Neural cell (in vitro differentiated cells): ENCODE data around the gene PRMT3. TPM values are rescaled to one million over a fixed set of nuclear protein-coding genes. Genes with fewer than 3 reads are reported as not detected.

ENCODE experiments used
- H2AFZ ChIP-seq: fragments of 200-600, 300-800 bp; sonication (generic), shearing (Covaris generic); 2 replicates; pipeline ENCODE4 v1.6.0; 2014; ENCODE audit warnings: low read depth, mild to moderate bottlenecking, antibody characterized with exemption, low read length, moderate library complexity
- H3F3A ChIP-seq: fragments of 200-600 bp; shearing (Covaris generic); 2 replicates; pipeline ENCODE4 v1.6.1; 2016; ENCODE audit warnings: mild to moderate bottlenecking, moderate library complexity, mixed read lengths, antibody characterized with exemption, low read length; ENCODE audit not compliant: insufficient read depth, poor library complexity, severe bottlenecking
- H3K27ac ChIP-seq: fragments of 200-600, 300-800 bp; sonication (generic), shearing (Covaris generic); 2 replicates; pipeline ENCODE4 v1.5.1; 2014; ENCODE audit warnings: mild to moderate bottlenecking, low read length, moderate library complexity
- H3K27me3 ChIP-seq: fragments of 300-800, 200-600 bp; sonication (generic), shearing (Covaris generic); 2 replicates; pipeline ENCODE4 v1.6.0; 2014; ENCODE audit warnings: mild to moderate bottlenecking, low read depth, low read length, moderate library complexity; ENCODE audit not compliant: insufficient read depth
- H3K36me3 ChIP-seq: fragments of 300-800, 200-600 bp; sonication (generic), shearing (Covaris generic); 2 replicates; pipeline ENCODE4 v1.5.1; 2014; ENCODE audit warnings: mild to moderate bottlenecking, antibody characterized with exemption, low read length, moderate library complexity; ENCODE audit not compliant: insufficient read depth
- H3K4me2 ChIP-seq: fragments of 300-800, 200-600 bp; sonication (generic), shearing (Covaris generic); 2 replicates; pipeline ENCODE4 v1.6.0; 2014; ENCODE audit warnings: mild to moderate bottlenecking, low read length
- H3K4me3 ChIP-seq: fragments of 300-800, 200-600 bp; sonication (generic), shearing (Covaris generic); 2 replicates; pipeline ENCODE4 v1.5.1; 2014; ENCODE audit warnings: mild to moderate bottlenecking, low read length, moderate library complexity
- H3K79me2 ChIP-seq: fragments of 200-600 bp; shearing (Covaris generic); replicated peaks from 2 replicates; pipeline ENCODE4 v1.6.0; 2014; ENCODE audit warnings: mild to moderate bottlenecking, low read length, moderate library complexity; ENCODE audit not compliant: insufficient read depth
- H3K9ac ChIP-seq: fragments of 300-800, 200-600 bp; sonication (generic), shearing (Covaris generic); 2 replicates; pipeline ENCODE4 v1.6.1; 2016; ENCODE audit warnings: mild to moderate bottlenecking, low read length, mixed read lengths
- H3K9me2 ChIP-seq: fragments of 200-600 bp; shearing (Covaris generic); 2 replicates; pipeline ENCODE4 v1.6.1; 2016; ENCODE audit warnings: mild to moderate bottlenecking, low read length, mixed read lengths; ENCODE audit not compliant: insufficient read depth
- H3K9me3 ChIP-seq: fragments of 200-600, 300-800 bp; sonication (generic), shearing (Covaris generic); 2 replicates; pipeline ENCODE4 v1.6.1; 2016; ENCODE audit warnings: mild to moderate bottlenecking, mixed run types, low read length, moderate library complexity, mixed read lengths
- H4K20me1 ChIP-seq: fragments of 200-600 bp; shearing (Covaris generic); 2 replicates; pipeline ENCODE4 v1.6.1; 2016; ENCODE audit warnings: mild to moderate bottlenecking, mixed run types; ENCODE audit not compliant: insufficient read depth
- EP300 ChIP-seq: fragments of 450-650 bp; conservative IDR thresholded peaks from 2 replicates; pipeline ENCODE4 v1.6.1; 2014; ENCODE audit warnings: antibody characterized with exemption, mild to moderate bottlenecking, moderate library complexity; ENCODE audit not compliant: poor library complexity, severe bottlenecking
- EZH2 ChIP-seq: fragments of 200-600, 300-800 bp; shearing (Covaris generic), sonication (generic); IDR thresholded peaks from 2 replicates; pipeline ENCODE4 v1.6.1; 2014; ENCODE audit warnings: antibody characterized with exemption, low read length, borderline replicate concordance, mild to moderate bottlenecking; ENCODE audit not compliant: insufficient read depth, poor library complexity, severe bottlenecking
- MXI1 ChIP-seq: fragments of 450-650 bp; conservative IDR thresholded peaks from 2 replicates; pipeline ENCODE4 v1.6.1; 2014; ENCODE audit warnings: antibody characterized with exemption, mild to moderate bottlenecking; ENCODE audit not compliant: poor library complexity, severe bottlenecking
- POLR2AphosphoS5 ChIP-seq: IDR thresholded peaks from 2 replicates; pipeline ENCODE4 v1.6.1; 2012
- RAD21 ChIP-seq: fragments of 450-650 bp; conservative IDR thresholded peaks from 2 replicates; pipeline ENCODE4 v1.6.1; 2014; ENCODE audit warnings: antibody characterized with exemption, mild to moderate bottlenecking, moderate library complexity
- SMC3 ChIP-seq: fragments of 450-650 bp; conservative IDR thresholded peaks from 2 replicates; pipeline ENCODE4 v1.6.1; 2014; ENCODE audit warnings: antibody characterized with exemption, mild to moderate bottlenecking, moderate library complexity; ENCODE audit not compliant: poor library complexity
- TAF1 ChIP-seq: IDR thresholded peaks from 2 replicates; pipeline ENCODE4 v1.6.1; 2012; ENCODE audit warnings: low read depth
- polyA minus RNA-seq: library from RNA; depleted of rRNA, polyadenylated mRNA; stranded (reverse); fragments of >200 nt; gene quantifications from 2 replicates; pipeline ENCODE4 v1.2.3, GENCODE V29; 2014
- polyA plus RNA-seq: library from polyadenylated mRNA; depleted of rRNA; stranded (reverse); fragments of >200 nt; gene quantifications from 2 replicates; pipeline ENCODE4 v1.2.3, GENCODE V29; 2014
- TF ChIP-seq, protein P1 (sequence below): IDR thresholded peaks from 2 replicates; pipeline ENCODE4 v1.6.1; 2012; ENCODE audit warnings: borderline replicate concordance
- TF ChIP-seq, protein P2 (sequence below): fragments of 450-650 bp; IDR thresholded peaks from 2 replicates; pipeline ENCODE4 v1.5.1; 2014; ENCODE audit warnings: antibody characterized with exemption, mild to moderate bottlenecking, moderate library complexity; ENCODE audit not compliant: poor library complexity, severe bottlenecking

Gene PRMT3
- polyA plus RNA-seq (16.5 and 16.7 TPM in 2 replicates), polyA minus RNA-seq (16.7 and 17.8 TPM in 2 replicates)

DNA sequence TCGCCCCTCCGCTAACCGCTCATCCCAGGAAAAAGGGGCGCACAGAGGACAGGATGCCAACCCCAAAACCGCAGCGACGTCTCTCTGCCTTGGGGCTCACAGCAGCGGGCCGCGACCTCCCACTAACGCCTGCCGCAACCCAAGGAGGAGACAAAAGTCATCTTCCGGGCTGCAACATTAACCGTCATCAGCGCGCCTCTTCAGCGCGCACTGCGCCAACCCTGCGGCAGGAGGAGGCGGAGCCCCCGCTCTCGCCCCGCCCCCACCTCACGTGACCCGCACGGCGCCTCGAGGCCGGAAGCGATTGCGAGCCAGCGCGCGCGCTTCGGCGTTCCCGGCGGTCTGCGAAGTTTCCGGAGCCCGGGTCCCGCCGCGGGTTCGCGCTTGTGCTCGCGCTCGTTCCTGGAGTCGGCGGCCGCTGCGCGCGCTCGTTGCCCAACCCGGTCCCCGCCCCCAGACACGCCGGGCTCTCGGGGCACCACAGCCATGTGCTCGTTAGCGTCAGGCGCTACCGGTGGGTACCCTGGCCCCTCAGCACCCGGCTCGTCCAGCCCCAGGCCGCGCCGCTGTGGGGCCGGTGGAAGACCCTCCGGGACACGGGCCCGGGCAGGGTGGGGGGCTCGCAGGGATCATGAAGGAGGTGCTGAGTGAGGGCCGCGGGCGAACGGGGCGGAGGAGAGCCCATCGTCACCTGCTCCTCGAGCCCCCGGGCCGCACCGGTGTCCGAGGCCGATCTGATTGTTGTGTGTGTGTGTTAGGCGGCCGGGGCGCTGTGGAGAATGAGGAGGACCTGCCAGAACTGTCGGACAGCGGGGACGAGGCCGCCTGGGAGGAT, at the start of gene PRMT3:
TSS of gene PRMT3 (plus strand) at position 456 of the 835 bp plus-strand sequence. CDS start at position 487, 31 bp downstream.
- Histone ChIP-seq H3F3A (no peaks in the 10 kb centered on the region), H3K36me3 (no peaks in the 10 kb centered on the region), H4K20me1 (no peaks in the 10 kb centered on the region), H3K9me2 (no peaks in the 10 kb centered on the region), H3K79me2 (no peaks in the 10 kb centered on the region), H3K9ac (peak within 1 kb of the TSS; percentile 76), H3K9me3 (no peaks in the 10 kb centered on the region), H2AFZ (peak within 1 kb of the TSS; percentile 81), H3K27me3 (no peaks in the 10 kb centered on the region), H3K4me2 (peak within 1 kb of the TSS; percentile 74), H3K4me3 (peak within 1 kb of the TSS; percentile 91), H3K27ac (peak within 1 kb of the TSS; percentile 76)
- TF ChIP-seq MXI1: peak; percentile 99
- peak; percentile 74 for TF ChIP-seq EP300
- TF ChIP-seq TAF1: peak; percentile 38
- TF ChIP-seq SMC3: peak; percentile 99
- TF ChIP-seq EZH2: no peak
- TF ChIP-seq, protein P1, sequence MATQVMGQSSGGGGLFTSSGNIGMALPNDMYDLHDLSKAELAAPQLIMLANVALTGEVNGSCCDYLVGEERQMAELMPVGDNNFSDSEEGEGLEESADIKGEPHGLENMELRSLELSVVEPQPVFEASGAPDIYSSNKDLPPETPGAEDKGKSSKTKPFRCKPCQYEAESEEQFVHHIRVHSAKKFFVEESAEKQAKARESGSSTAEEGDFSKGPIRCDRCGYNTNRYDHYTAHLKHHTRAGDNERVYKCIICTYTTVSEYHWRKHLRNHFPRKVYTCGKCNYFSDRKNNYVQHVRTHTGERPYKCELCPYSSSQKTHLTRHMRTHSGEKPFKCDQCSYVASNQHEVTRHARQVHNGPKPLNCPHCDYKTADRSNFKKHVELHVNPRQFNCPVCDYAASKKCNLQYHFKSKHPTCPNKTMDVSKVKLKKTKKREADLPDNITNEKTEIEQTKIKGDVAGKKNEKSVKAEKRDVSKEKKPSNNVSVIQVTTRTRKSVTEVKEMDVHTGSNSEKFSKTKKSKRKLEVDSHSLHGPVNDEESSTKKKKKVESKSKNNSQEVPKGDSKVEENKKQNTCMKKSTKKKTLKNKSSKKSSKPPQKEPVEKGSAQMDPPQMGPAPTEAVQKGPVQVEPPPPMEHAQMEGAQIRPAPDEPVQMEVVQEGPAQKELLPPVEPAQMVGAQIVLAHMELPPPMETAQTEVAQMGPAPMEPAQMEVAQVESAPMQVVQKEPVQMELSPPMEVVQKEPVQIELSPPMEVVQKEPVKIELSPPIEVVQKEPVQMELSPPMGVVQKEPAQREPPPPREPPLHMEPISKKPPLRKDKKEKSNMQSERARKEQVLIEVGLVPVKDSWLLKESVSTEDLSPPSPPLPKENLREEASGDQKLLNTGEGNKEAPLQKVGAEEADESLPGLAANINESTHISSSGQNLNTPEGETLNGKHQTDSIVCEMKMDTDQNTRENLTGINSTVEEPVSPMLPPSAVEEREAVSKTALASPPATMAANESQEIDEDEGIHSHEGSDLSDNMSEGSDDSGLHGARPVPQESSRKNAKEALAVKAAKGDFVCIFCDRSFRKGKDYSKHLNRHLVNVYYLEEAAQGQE: peak; percentile 65
- TF ChIP-seq, protein P2, sequence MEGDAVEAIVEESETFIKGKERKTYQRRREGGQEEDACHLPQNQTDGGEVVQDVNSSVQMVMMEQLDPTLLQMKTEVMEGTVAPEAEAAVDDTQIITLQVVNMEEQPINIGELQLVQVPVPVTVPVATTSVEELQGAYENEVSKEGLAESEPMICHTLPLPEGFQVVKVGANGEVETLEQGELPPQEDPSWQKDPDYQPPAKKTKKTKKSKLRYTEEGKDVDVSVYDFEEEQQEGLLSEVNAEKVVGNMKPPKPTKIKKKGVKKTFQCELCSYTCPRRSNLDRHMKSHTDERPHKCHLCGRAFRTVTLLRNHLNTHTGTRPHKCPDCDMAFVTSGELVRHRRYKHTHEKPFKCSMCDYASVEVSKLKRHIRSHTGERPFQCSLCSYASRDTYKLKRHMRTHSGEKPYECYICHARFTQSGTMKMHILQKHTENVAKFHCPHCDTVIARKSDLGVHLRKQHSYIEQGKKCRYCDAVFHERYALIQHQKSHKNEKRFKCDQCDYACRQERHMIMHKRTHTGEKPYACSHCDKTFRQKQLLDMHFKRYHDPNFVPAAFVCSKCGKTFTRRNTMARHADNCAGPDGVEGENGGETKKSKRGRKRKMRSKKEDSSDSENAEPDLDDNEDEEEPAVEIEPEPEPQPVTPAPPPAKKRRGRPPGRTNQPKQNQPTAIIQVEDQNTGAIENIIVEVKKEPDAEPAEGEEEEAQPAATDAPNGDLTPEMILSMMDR: peak; percentile 100
- peak; percentile 82 for TF ChIP-seq POLR2AphosphoS5
- peak; percentile 88 for TF ChIP-seq RAD21

DNA sequence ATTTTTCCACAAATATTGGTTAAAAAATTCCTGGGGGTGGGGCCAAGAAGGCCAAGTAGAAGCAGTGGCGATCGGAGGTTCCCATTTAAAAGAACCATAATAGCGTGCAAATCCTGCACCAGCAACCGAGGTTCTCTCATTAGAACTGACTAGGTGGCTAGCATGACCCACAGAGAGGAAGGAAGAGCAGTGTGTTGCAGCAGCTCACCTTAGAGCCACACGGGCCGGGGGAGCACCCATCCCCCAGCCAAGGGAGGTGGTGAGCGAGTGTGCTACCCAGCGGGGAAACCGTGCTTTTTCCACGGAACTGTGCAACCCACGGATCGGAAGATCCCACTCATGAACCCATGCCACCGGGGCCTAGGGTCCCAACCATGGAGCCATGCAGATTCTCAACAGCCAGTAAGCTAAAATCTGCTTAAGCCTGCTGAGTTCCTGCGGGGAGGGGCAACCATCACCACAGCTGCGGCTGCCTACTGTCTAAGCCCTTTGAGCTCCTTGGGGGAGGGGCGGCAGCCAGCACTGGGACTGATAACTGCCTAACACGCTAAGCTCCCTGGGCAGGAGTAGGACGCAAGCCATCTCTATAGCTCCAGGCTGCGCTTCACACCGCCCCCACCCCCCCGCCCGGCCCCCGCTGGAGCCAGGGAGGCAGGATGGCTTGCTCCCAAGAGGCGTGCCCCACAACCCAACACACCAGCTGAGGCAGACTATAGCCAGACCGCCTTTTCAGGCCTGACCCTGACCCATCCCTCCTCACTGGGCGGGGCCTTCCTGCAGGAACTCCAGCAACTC, 45.0 kb upstream of the PRMT3 start:
- H3K4me3 ChIP-seq: no peak overlapping the region
- H3K4me2 ChIP-seq: no peak overlapping the region

More for the DNA sequence above, 45.0 kb upstream of the PRMT3 start:
- Histone ChIP-seq H3K79me2 (no peaks in the 10 kb centered on the region), H3K9ac (no peak overlapping the region), H3K27ac (no peak overlapping the region), H3K27me3 (peaks cover 13% of the 10 kb centered on the region), H4K20me1 (no peaks in the 10 kb centered on the region), H3K36me3 (no peaks in the 10 kb centered on the region), H2AFZ (no peak overlapping the region), H3F3A (no peaks in the 10 kb centered on the region), H3K9me2 (no peaks in the 10 kb centered on the region), H3K9me3 (no peaks in the 10 kb centered on the region)
- TF ChIP-seq EP300 (no peak), POLR2AphosphoS5 (no peak), TAF1 (no peak), SMC3 (no peak), MXI1 (no peak), RAD21 (no peak), EZH2 (no peak)
- TF ChIP-seq, protein P1: no peak
- TF ChIP-seq, protein P2: no peak
